Endothelial cell of umbilical vein (primary cell): ENCODE results near the gene ADH1B.

ENCODE experiments used
- EZH2 ChIP-seq: IDR thresholded peaks from 2 replicates; pipeline ENCODE4 v1.6.1; 2012; ENCODE audit warnings: borderline replicate concordance, low read depth, mild to moderate bottlenecking, moderate library complexity, low read length, inconsistent platforms; ENCODE audit not compliant: severe bottlenecking
- FOS ChIP-seq: IDR thresholded peaks from 2 replicates; pipeline ENCODE4 v1.6.1; 2011; ENCODE audit warnings: mild to moderate bottlenecking, low read length, moderate library complexity, borderline replicate concordance; ENCODE audit not compliant: insufficient read depth
- JUN ChIP-seq: IDR thresholded peaks from 2 replicates; pipeline ENCODE4 v1.6.1; 2011; ENCODE audit warnings: borderline replicate concordance, low read depth; ENCODE audit not compliant: insufficient read length, insufficient read depth
- MYC ChIP-seq: IDR thresholded peaks from one replicate; pipeline ENCODE4 v1.6.1; 2011; ENCODE audit warnings: mild to moderate bottlenecking, low read depth, low read length
- POLR2A ChIP-seq: IDR thresholded peaks from 2 replicates; pipeline ENCODE4 v1.6.1; 2012; ENCODE audit warnings: low read depth, mild to moderate bottlenecking, control low read depth, low read length
- POLR2AphosphoS5 ChIP-seq: IDR thresholded peaks from 2 replicates; pipeline ENCODE4 v1.6.1; 2012; ENCODE audit warnings: low read depth, mild to moderate bottlenecking, control low read depth, low read length, moderate library complexity; ENCODE audit not compliant: insufficient read depth
- TF ChIP-seq, protein P1 (sequence below), 2 donors: IDR thresholded peaks; 1 replicate in 1 of 2; 2 replicates in 1 of 2; pipeline ENCODE4 v1.5.1; 2011; ENCODE audit warnings: low read length in 2 of 2, mild to moderate bottlenecking in 2 of 2, moderate library complexity in 2 of 2, control low read depth in 1 of 2, inconsistent platforms in 1 of 2, low read depth in 1 of 2; ENCODE audit not compliant: insufficient read depth in 1 of 2; ENCODE audit errors: extremely low read depth in 1 of 2
- TF ChIP-seq, protein P2 (sequence below): IDR thresholded peaks from 2 replicates; pipeline ENCODE4 v1.6.1; 2011; ENCODE audit not compliant: insufficient read depth, insufficient read length

DNA sequence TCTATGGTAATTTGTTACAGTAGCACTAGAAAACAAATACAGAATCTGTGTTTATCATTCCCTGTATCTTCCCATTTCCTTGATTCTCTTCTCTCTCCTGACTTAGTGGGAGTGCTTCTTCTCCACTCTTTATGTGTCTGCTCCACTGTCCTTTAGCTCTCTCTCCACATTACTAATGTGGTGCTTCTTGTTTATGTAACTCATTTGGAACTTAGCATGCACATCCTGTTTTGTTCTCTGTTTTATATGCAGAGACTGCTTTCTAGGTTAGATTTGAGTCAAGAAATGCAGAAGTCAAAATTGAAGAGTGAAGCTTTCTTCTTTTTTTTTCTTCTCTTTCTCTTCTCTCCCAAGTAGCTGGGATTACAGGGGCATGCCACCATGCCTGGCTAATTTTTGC, 56.3 kb downstream of the ADH1B start:
- TF ChIP-seq, protein P1, sequence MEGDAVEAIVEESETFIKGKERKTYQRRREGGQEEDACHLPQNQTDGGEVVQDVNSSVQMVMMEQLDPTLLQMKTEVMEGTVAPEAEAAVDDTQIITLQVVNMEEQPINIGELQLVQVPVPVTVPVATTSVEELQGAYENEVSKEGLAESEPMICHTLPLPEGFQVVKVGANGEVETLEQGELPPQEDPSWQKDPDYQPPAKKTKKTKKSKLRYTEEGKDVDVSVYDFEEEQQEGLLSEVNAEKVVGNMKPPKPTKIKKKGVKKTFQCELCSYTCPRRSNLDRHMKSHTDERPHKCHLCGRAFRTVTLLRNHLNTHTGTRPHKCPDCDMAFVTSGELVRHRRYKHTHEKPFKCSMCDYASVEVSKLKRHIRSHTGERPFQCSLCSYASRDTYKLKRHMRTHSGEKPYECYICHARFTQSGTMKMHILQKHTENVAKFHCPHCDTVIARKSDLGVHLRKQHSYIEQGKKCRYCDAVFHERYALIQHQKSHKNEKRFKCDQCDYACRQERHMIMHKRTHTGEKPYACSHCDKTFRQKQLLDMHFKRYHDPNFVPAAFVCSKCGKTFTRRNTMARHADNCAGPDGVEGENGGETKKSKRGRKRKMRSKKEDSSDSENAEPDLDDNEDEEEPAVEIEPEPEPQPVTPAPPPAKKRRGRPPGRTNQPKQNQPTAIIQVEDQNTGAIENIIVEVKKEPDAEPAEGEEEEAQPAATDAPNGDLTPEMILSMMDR (IDR thresholded peaks at IDR 0.05; ENCODE audit: extremely low read depth in 1 of 2, insufficient read depth in 1 of 2, low read depth in 1 of 2, low read length in 2 of 2): no peak
- TF ChIP-seq JUN (no peak), POLR2A (no peak), POLR2AphosphoS5 (no peak), EZH2 (no peak), MYC (no peak), FOS (no peak)
- TF ChIP-seq, protein P2, sequence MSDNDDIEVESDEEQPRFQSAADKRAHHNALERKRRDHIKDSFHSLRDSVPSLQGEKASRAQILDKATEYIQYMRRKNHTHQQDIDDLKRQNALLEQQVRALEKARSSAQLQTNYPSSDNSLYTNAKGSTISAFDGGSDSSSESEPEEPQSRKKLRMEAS: no peak
